ACC112 (cell line): Measurements from ENCODE around the gene RNF149.
A peak's percentile ranks its signal among the peaks of the same experiment; 100 is the strongest.
"Not testable (repeated sequence)": the region's sequence is repeated elsewhere in the genome, so short reads cannot be mapped to it uniquely, and the experiment has no call there.

Experiments
- H2AFZ ChIP-seq: fragments of 200-600 bp; sonication (generic); one replicate; pipeline ENCODE4 v1.6.0; 2017; ENCODE audit warnings: antibody characterized with exemption, low read length; ENCODE audit not compliant: unreplicated experiment
- H3K27ac ChIP-seq: fragments of 200-600 bp; sonication (generic); 2 replicates; pipeline ENCODE4 v1.5.1; 2014; ENCODE audit warnings: low read depth, mild to moderate bottlenecking, antibody characterized with exemption, low read length, moderate library complexity
- H3K27me3 ChIP-seq: fragments of 200-600 bp; sonication (generic); 2 replicates; pipeline ENCODE4 v1.6.1; 2014; ENCODE audit warnings: mild to moderate bottlenecking, antibody characterized with exemption, low read length, moderate library complexity, mixed read lengths; ENCODE audit not compliant: insufficient read depth
- H3K36me3 ChIP-seq: fragments of 200-600 bp; sonication (generic); 2 replicates; pipeline ENCODE4 v1.6.1; 2016; ENCODE audit warnings: mild to moderate bottlenecking, antibody characterized with exemption, low read length, moderate library complexity, mixed read lengths; ENCODE audit not compliant: insufficient read depth
- H3K4me1 ChIP-seq: fragments of 200-600 bp; sonication (generic); one replicate; pipeline ENCODE4 v1.6.1; 2016; ENCODE audit warnings: low read length, mixed read lengths; ENCODE audit not compliant: insufficient read depth, unreplicated experiment, control insufficient read depth
- H3K4me3 ChIP-seq: fragments of 200-600 bp; sonication (generic); 2 replicates; pipeline ENCODE4 v1.5.1; 2014; ENCODE audit warnings: mild to moderate bottlenecking, low read depth, low read length
- H3K79me2 ChIP-seq: fragments of 200-600 bp; sonication (generic); one replicate; pipeline ENCODE4 v1.6.0; 2016; ENCODE audit warnings: low read length; ENCODE audit not compliant: control insufficient read depth, unreplicated experiment, insufficient read depth

The RNF149 gene

DNA sequence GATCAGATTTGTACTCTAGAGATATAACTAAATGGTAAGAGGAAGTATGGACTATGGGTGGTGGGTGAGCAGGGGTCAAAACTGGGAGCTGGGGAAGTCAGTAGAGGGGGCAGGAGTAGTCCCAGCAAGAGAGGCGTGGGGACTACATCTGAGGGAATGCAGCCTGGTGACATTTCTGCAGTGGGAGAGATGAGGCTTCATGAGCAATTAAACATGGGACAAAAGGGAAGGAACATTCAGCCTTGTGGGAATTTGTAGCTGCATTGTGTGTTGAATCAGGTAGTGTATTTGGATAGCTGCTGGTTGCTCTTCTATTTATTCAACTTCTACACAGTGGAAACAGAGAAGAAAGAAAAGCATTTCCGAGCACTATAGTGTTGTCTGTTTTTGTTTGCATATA lies 52.2 kb downstream of the RNF149 start:
- peaks cover 8% of the 10 kb centered on the region; the same call in 1 of the 2 replicates for H3K36me3 ChIP-seq
- no peak overlapping the region for H3K4me3 ChIP-seq
- H2AFZ ChIP-seq, result no peak overlapping the region
- H3K79me2 ChIP-seq, result peaks cover 39% of the 10 kb centered on the region
- H3K27me3 ChIP-seq, result no peaks in the 10 kb centered on the region
- H3K4me1 ChIP-seq, result peaks cover 24% of the 10 kb centered on the region
- no peak overlapping the region for H3K27ac ChIP-seq

DNA sequence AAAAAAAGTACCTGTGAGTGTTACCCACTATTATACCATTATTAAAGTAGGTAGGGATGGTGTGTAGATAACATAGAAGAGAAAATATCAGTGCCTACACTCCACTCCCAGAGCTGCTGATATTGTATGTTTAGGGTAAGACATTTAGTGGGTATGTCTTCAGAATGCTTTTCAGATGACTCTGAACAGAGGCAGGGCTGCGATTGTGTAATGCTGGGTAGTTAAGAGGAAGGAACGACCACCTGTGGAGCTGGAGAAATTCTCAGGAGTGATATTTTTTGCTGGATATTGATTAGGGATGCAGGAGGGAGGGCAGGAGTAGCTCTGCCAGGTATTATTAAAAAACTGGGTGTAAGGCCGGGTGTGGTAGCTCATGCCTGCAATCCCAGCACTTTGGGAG lies 53.0 kb downstream of the RNF149 start:
- Histone ChIP-seq H3K4me3 (no peak overlapping the region), H3K4me1 (peaks cover 24% of the 10 kb centered on the region), H2AFZ (no peak overlapping the region), H3K36me3 (peaks cover 8% of the 10 kb centered on the region; the same call in 1 of the 2 replicates), H3K27ac (no peak overlapping the region), H3K27me3 (no peaks in the 10 kb centered on the region), H3K79me2 (peaks cover 39% of the 10 kb centered on the region)

DNA sequence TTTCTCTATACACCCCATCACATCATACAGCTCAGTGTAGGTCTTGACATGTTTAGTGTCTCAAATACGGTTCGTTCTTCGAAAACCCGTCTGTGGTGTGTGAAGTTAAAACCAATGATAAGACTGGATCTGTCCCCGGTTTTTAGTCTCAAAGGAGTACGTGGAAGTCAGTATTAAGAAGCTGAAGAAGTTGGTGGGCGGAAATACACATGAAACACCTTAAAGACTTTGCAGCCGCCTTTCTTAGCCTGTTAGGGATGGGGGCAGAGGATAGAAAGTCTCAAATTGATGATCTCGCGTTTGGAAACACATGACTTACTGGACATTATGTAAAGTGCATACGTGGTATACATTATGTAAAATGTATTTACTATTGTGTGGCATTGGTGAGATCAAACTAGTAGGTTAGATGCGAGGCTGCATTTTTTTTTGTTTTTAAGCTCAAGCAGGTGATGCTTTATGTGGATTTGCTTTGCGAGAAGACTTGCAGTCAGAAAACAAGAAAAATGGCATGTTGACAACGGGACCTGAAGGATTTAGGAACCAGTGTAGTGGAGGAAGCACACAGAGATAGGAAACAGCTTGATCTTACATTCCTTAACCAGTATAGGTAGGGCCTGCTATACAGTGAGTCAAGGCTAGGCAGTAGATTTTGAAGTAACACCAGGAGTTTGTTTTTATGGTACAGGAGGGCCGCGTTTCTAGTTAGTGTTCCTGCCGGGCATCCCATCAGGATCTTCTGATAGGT lies 54.6 kb downstream of the RNF149 start:
- H3K4me3 ChIP-seq, result peak overlapping the region; percentile 97
- peaks cover 24% of the 10 kb centered on the region for H3K4me1 ChIP-seq
- H3K36me3 ChIP-seq, result peaks cover 2% of the 10 kb centered on the region; the same call in 1 of the 2 replicates
- peaks cover 39% of the 10 kb centered on the region for H3K79me2 ChIP-seq
- H2AFZ ChIP-seq, result no peak overlapping the region
- H3K27ac ChIP-seq, result no peak overlapping the region
- no peaks in the 10 kb centered on the region for H3K27me3 ChIP-seq

DNA sequence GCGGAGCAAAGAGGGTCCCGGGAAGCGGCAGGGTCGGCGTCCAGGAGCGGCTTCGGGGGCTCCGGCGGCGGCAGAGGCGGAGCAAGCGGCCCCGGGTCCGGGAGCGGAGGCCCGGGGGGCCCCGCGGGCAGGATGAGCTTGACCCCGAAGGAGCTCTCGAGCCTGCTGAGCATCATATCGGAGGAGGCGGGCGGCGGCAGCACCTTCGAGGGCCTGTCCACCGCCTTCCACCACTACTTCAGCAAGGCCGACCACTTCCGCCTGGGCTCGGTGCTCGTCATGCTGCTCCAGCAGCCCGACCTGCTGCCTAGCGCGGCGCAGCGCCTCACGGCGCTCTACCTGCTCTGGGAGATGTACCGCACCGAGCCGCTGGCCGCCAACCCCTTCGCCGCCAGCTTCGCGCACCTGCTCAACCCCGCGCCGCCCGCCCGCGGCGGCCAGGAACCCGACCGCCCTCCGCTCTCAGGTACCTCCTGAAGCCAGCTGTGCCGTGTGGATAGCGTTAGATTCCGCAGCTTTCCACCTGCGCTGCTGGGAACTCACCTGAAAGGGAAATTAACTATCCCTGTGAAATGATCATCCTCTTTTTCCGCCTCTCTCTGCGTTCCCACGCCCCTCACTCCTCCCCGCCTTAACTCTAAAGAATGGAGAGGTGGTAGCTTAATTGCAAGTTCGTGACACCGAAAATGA lies 55.3 kb downstream of the RNF149 start:
- Histone ChIP-seq H3K27me3 (no peaks in the 10 kb centered on the region), H3K4me1 (peaks cover 24% of the 10 kb centered on the region), H3K4me3 (peak overlapping the region; percentile 97), H3K79me2 (peaks cover 39% of the 10 kb centered on the region), H2AFZ (peak overlapping the region; percentile 96), H3K36me3 (no peaks in the 10 kb centered on the region), H3K27ac (peak overlapping the region; percentile 66)

DNA sequence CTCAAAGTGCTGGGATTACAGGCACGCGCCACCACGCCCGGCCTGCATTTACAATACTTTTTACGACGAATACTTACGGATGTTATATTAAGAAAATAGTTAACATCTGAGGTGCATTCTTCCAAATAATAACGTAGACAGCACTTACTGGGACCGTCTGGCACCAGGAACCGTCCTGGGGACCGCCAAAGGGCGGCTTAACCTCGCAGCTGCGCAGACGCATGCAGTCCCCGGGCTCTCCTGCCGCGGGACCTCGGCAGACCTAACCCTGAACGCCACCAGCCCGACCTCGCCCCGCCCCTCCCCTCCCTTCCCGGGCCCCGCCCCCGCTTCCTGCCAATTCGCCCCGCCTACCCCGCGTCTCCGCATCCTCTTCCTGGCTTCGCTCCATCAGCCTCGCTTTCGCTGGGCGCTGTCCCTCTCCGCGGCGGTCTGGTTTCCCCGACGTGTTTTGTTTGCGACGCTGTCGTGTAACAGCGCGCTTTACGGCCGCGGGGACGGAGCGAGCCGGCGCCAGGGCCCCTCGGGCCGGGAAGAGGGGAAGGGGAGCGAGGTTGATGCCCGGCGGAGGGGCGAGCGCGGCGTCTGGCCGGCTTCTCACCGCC lies 56.0 kb downstream of the RNF149 start, which contains the start of gene CNOT11:
TSS of gene CNOT11 (plus strand) at position 479 of the 605 bp plus-strand sequence. CDS start at position 558, 79 bp downstream.
- peak within 1 kb of the TSS; percentile 97 for H3K4me3 ChIP-seq
- H3K79me2 ChIP-seq, result peaks cover 37% of the 10 kb centered on the region
- peak within 1 kb of the TSS; percentile 66 for H3K27ac ChIP-seq
- H3K4me1 ChIP-seq, result peaks cover 24% of the 10 kb centered on the region
- no peaks in the 10 kb centered on the region for H3K27me3 ChIP-seq
- H3K36me3 ChIP-seq, result no peaks in the 10 kb centered on the region
- peak within 1 kb of the TSS; percentile 97 for H2AFZ ChIP-seq

DNA sequence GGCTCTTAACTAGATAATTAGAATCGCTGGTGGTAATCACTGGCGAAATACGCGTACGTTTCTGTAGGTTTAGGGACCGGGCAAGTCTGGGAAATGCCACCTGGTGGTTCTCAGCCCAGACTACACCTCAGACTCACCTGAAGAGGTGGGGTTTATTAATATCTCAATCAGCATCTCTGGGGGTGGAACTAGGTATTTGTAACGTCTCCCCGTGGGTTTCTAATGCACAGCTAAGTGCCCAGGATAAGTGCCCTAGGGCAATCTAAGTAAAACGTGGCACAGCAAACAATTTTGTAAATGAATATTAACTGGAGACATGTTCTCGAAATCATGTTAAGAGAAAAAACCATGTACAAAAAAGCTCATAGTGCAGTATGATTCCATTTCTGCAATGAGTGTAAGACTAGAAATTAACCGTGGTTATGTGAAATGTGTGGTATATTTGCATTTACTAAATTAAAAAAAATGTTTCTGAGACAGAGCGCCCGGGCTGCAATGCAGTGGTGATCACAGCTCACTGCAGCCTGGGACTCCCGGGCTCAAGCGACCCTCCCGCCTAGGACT lies 56.6 kb downstream of the RNF149 start:
- Histone ChIP-seq H3K4me1 (peaks cover 24% of the 10 kb centered on the region), H3K27me3 (no peaks in the 10 kb centered on the region), H3K36me3 (no peaks in the 10 kb centered on the region), H3K79me2 (peaks cover 36% of the 10 kb centered on the region), H3K4me3 (peak overlapping the region; percentile 97), H2AFZ (peak overlapping the region; percentile 97), H3K27ac (0 out of 2 replicates have a peak overlapping the region, but pooled peaks have one; percentile 49)

DNA sequence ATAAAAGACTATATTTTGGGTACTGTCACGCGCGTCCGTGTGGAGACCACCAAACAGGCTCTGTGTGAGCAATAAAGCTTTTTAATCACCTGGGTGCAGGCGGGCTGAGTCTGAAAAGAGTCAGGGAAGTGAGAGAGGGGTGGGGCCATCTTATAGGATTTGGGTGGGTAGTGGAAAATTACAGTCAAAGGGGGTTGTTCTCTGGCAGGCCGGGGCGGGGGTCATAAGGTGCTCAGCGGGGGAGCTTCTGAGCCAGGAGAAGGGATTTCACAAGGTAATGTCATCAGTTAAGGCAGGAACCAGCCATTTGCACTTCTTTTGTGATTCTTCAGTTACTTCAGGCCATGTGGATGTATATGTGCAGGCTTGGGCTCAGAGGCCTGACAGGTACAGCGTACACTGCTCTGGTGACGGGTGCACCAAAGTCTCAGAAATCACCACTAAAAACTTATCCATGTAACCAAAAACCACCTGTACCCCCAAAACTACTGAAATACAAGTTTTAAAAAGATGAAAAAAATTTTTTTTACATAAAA lies 57.2 kb downstream of the RNF149 start:
- not testable (repeated sequence) for H3K4me3 ChIP-seq, H2AFZ ChIP-seq

DNA sequence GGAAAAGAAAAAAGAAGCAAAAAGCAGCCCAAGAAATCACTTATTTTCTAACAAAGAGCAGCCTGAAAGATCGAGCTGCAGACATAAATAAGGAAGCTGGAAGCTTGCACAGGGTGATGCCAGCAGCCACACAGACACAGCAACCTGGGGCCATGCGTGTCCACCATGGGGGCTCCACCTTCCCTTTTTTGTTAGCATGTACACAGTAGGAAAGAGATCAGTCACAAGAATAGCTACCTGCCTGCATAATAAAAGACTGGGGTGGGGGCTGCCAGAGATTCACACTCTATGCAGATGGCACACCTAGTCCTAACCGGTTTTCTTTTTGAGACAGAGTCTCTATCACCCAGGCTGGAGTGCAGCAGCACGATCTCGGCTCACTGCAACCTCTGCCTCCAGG lies 58.7 kb downstream of the RNF149 start:
- no peak overlapping the region for H3K27ac ChIP-seq
- no peaks in the 10 kb centered on the region for H3K36me3 ChIP-seq
- peaks cover 21% of the 10 kb centered on the region for H3K79me2 ChIP-seq
- no peak overlapping the region for H2AFZ ChIP-seq
- H3K4me3 ChIP-seq, result no peak overlapping the region
- no peaks in the 10 kb centered on the region for H3K27me3 ChIP-seq
- H3K4me1 ChIP-seq, result peaks cover 14% of the 10 kb centered on the region

More for the DNA sequence above, 57.2 kb downstream of the RNF149 start:
- Histone ChIP-seq H3K79me2 (peaks cover 32% of the 10 kb centered on the region), H3K4me1 (peaks cover 20% of the 10 kb centered on the region)
- not testable (repeated sequence) for H3K36me3 ChIP-seq, H3K27me3 ChIP-seq, H3K27ac ChIP-seq

DNA sequence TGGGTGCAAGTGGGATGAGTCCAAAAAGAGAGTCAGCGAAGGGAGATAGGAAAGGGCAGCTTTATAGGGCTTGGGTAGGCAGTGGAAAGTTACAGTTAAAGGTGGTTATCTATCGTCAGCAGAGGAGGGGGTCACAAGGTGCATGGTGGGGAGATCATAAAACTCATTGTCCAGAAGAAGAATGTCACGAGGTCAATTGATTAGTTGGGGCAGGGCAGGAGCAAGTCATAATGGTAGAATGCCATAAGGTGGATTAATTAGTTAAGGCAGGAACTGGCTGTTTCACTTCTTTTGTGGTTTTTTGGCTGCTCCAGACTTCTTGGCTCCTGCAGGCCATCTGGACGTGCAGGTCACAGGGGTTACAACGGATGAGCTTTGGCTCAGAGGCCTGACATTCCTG lies 59.7 kb downstream of the RNF149 start:
- not testable (repeated sequence) for H3K36me3 ChIP-seq, H3K4me1 ChIP-seq, H3K79me2 ChIP-seq, H3K27ac ChIP-seq, H2AFZ ChIP-seq, H3K27me3 ChIP-seq, H3K4me3 ChIP-seq

DNA sequence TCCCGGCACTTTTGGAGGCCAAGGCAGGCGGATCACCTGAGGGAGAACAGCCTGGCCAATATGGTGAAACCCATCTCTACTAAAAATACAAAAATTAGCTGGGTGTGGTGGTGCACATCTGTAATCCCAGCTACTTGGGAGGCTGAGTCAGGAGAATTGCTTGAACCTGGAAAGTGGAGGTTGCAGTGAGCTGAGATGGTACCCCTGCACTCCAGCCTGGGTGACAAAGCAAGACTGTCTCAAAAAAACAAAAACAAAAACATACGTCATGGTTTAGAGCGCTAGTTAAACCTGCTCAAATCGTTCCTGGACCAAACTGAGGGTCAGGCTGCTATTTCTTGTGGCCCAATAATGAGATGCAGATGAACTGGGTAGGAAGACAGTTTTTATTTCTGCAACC lies 63.0 kb downstream of the RNF149 start:
- not testable (repeated sequence) for H3K27me3 ChIP-seq, H3K36me3 ChIP-seq, H2AFZ ChIP-seq, H3K4me1 ChIP-seq, H3K79me2 ChIP-seq, H3K4me3 ChIP-seq, H3K27ac ChIP-seq
